ENCODE data around the gene PPP1R1B. TPM values are rescaled to one million over a fixed set of nuclear protein-coding genes. Genes with fewer than 3 reads are reported as not detected.

PPP1R1B gene
- total and polyA plus RNA-seq, 3 donors from 2014 or later = 22.4 to 63.1 (median 24.3) TPM

DNA sequence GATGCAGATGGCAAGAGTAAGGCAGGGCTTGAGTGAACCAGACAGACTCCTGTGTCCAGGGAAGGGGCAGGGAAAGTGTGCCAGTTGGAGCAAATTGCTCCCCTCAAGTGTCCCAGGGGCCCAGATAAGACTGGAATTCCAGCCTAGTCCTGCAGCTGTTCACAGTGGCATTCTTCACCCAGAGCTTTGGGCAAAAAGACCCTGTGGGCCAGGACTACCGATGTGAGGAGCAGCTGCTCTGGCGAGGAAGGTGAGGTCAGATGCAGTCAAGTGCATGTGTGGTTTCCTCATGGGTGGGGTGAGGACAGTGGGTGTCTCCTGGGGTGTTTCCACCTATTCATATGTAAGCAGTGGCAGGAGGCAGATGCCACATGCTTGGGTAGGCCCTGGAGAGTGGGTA, 33.4 kb upstream of the PPP1R1B start:
- no peaks in the 10 kb centered on the region for H3K4me1 ChIP-seq
- H3K36me3 ChIP-seq (ENCODE audit: low read depth, missing control alignments) = no peaks in the 10 kb centered on the region
- DNase-seq = no peak
- TF ChIP-seq POLR2A (IDR thresholded peaks at IDR 0.05) = no peak
- TF ChIP-seq, protein P1, sequence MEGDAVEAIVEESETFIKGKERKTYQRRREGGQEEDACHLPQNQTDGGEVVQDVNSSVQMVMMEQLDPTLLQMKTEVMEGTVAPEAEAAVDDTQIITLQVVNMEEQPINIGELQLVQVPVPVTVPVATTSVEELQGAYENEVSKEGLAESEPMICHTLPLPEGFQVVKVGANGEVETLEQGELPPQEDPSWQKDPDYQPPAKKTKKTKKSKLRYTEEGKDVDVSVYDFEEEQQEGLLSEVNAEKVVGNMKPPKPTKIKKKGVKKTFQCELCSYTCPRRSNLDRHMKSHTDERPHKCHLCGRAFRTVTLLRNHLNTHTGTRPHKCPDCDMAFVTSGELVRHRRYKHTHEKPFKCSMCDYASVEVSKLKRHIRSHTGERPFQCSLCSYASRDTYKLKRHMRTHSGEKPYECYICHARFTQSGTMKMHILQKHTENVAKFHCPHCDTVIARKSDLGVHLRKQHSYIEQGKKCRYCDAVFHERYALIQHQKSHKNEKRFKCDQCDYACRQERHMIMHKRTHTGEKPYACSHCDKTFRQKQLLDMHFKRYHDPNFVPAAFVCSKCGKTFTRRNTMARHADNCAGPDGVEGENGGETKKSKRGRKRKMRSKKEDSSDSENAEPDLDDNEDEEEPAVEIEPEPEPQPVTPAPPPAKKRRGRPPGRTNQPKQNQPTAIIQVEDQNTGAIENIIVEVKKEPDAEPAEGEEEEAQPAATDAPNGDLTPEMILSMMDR (IDR thresholded peaks at IDR 0.05) = no peak
- no peaks in the 10 kb centered on the region for H3K27me3 ChIP-seq
- no peak overlapping the region for H3K4me3 ChIP-seq
- no peak overlapping the region for H3K27ac ChIP-seq
- 80 to 100% methylated on average over 1 to 2 of the region's 2 CpGs for WGBS, 2 donors
- intact Hi-C loops (cut with DNase I; ENCODE audit: low total_unique reads) = no loop called here
- no peaks in the 10 kb centered on the region for H3K9me3 ChIP-seq

DNA sequence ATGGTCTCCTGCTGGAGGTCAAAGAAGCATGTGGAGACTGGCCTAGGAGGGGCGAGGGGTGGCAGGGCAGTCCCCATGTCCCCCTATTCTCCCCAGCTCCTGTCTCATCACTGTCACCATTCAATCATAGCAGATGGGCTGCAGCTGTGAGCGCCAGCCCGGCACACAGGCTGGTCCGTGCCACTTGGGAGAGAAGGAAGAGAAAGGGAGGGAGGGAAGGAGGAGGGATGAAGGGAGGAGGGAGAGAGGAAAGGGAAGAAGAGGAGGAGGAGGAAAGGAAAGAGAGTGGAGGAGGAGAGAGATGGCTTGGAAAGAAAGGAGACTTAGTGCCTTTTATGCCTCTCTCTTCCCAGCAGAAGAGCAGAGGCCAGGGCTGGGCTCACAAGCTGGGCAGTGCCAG, 31.5 kb upstream of the PPP1R1B start:
- H3K27ac ChIP-seq = no peak overlapping the region
- TF ChIP-seq, protein P1 (IDR thresholded peaks at IDR 0.05) = no peak
- no peak for TF ChIP-seq POLR2A (IDR thresholded peaks at IDR 0.05)
- WGBS, 2 donors = 40 to 41% methylated on average over 4 of the region's 4 CpGs
- no peaks in the 10 kb centered on the region for H3K9me3 ChIP-seq
- intact Hi-C loops (cut with DNase I; ENCODE audit: low total_unique reads) = no loop called here
- no peaks in the 10 kb centered on the region for H3K27me3 ChIP-seq
- H3K4me1 ChIP-seq = peaks cover 4% of the 10 kb centered on the region
- H3K36me3 ChIP-seq (ENCODE audit: low read depth, missing control alignments) = no peaks in the 10 kb centered on the region
- DNase-seq = no peak
- no peak overlapping the region for H3K4me3 ChIP-seq

DNA sequence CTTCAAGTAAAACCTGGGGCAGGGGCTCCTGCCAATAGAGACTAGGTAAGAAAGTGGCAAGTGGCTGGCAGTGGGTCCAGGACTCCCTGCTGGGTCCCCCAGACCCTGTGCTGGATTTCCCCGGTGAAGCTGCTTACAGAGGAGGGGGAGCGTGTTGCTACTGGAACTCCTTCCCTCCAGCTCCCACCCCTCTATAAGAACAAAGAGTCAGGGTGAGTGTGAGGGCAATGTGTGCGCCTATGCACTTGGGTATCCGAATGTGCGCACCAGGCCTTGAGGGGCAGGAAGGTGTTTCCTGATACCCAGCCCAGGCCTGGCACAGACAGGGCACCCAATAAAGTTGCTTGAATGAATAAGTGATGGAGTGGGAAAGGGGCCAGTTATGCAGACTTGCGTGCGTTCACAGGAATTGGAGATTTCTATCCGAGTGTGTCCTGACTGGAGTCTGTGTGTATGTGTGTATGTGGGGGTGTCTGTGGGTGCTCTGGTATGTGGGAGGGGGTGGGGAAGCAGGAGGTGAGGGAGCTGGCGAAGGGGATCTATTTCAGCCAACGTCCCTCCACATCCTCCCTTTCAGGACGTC, 30.7 kb upstream of the PPP1R1B start:
- no peaks in the 10 kb centered on the region for H3K27me3 ChIP-seq

DNA sequence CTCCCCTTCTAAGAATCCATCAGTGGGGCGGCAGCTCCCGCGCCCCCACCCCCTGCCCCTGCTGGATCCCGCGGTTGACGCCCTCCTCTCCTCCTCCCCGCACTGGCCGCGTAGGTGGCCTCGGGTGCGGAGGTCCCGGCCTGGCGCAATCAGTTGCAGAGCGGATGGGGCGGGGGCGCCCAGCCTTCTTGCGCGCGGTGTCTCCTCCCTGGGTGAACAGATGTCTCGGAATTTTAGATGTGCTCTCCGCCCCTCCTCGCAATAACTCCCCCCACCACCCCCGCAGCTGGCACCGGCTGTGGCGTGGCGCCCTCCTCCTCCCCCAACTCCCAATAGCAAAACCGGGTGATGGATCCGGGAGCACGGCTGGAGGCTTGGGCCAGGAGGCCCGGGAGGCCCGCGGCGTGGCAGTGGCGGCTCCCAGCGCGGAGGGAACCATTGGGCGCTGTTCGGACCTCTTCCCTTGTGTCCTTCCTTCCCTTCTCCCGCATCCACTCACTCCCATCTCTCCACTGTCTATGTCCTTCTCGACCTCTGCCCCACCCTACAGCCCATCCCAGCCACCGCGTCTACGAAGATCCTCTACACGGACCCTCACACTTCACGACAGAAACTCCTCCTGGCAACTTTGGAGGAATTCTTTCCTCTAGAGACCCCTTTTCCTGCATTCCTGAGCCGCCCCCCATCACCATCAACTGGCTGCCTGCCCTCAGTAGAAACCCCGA, 30.0 kb upstream of the PPP1R1B start:
- Histone ChIP-seq H3K27ac (no peak overlapping the region), H3K4me3 (no peak overlapping the region), H3K36me3 (ENCODE audit: low read depth, missing control alignments) (no peaks in the 10 kb centered on the region), H3K9me3 (no peaks in the 10 kb centered on the region), H3K27me3 (no peaks in the 10 kb centered on the region), H3K4me1 (peaks cover 4% of the 10 kb centered on the region)
- no peak for TF ChIP-seq POLR2A (IDR thresholded peaks at IDR 0.05)
- TF ChIP-seq, protein P1 (IDR thresholded peaks at IDR 0.05) = no peak
- no peak for DNase-seq
- intact Hi-C loops (cut with DNase I; ENCODE audit: low total_unique reads) = no loop called here
- WGBS, 2 donors = 1 to 4% methylated on average over 33 to 47 of the region's 47 CpGs

More for the DNA sequence above, 30.7 kb upstream of the PPP1R1B start:
- intact Hi-C loops (cut with DNase I; ENCODE audit: low total_unique reads) = no loop called here
- Histone ChIP-seq H3K36me3 (ENCODE audit: low read depth, missing control alignments) (no peaks in the 10 kb centered on the region), H3K27ac (no peak overlapping the region), H3K4me3 (no peak overlapping the region), H3K4me1 (peaks cover 4% of the 10 kb centered on the region), H3K9me3 (no peaks in the 10 kb centered on the region)
- TF ChIP-seq, protein P1 (IDR thresholded peaks at IDR 0.05) = no peak
- TF ChIP-seq POLR2A (IDR thresholded peaks at IDR 0.05) = no peak
- no peak for DNase-seq
- 20 to 24% methylated on average over 11 of the region's 11 CpGs for WGBS, 2 donors

All from testis (tissue), 3 donors.